Tibial nerve (tissue), 3 donors: ENCODE measurements around the gene ABR.

ENCODE experiments used
- POLR2A ChIP-seq, 2 donors: fragments of 450-650 bp; IDR thresholded peaks; one replicate each; pipeline ENCODE4 v1.6.1; 2017; ENCODE audit warnings: antibody characterized with exemption in 2 of 2, mild to moderate bottlenecking in 2 of 2, moderate library complexity in 2 of 2
- TF ChIP-seq, protein P1 (sequence below), 5 experiments: fragments of 200-600 bp in 3 of 5; fragments of 450-650 bp in 2 of 5; sonication (generic) in 3 of 5; IDR thresholded peaks; one replicate each; pipeline ENCODE4 v1.5.1; 2016 to 2019; ENCODE audit warnings: antibody characterized with exemption in 5 of 5, mild to moderate bottlenecking in 3 of 5, moderate library complexity in 2 of 5

DNA sequence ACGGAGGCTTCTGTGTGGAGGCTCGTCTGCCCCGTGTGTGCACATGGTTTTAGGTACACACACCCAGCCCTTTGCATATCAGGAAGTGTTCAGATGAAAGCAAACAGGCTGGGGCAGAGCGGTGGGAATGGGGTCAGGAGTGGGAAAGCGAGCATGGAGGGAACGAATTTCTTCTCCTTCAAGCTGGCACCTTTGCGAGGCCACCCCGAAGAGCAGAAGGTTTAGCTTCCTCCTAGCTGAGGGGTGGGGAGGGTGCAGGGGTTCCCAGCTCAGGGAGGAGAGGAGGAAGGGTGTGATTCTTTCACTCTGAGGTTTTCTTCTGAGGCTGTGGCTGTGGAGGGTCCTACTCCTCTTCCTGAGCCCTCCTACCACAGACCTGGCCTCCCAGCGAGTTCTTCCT lies 83.6 kb downstream of the ABR start:
- TF ChIP-seq, protein P1, sequence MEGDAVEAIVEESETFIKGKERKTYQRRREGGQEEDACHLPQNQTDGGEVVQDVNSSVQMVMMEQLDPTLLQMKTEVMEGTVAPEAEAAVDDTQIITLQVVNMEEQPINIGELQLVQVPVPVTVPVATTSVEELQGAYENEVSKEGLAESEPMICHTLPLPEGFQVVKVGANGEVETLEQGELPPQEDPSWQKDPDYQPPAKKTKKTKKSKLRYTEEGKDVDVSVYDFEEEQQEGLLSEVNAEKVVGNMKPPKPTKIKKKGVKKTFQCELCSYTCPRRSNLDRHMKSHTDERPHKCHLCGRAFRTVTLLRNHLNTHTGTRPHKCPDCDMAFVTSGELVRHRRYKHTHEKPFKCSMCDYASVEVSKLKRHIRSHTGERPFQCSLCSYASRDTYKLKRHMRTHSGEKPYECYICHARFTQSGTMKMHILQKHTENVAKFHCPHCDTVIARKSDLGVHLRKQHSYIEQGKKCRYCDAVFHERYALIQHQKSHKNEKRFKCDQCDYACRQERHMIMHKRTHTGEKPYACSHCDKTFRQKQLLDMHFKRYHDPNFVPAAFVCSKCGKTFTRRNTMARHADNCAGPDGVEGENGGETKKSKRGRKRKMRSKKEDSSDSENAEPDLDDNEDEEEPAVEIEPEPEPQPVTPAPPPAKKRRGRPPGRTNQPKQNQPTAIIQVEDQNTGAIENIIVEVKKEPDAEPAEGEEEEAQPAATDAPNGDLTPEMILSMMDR (IDR thresholded peaks at IDR 0.05) = no peak
- no peak for TF ChIP-seq POLR2A (IDR thresholded peaks at IDR 0.05)
